ENCODE measurements around the gene POLR3H.

- TF ChIP-seq CBFB (IDR thresholded peaks at IDR 0.05; ENCODE audit: low read depth) (no peak), MLLT1 (IDR thresholded peaks at IDR 0.05) (no peak)
Observed at GRCh38 chr22:41523464-41524221, 20.6 kb downstream of the POLR3H start.

All from GM12878 (cell line).